Middle frontal gyrus (tissue), 1 donor: ENCODE data around the gene NAPG.
"Not testable (repeated sequence)": the region's sequence is repeated elsewhere in the genome, so short reads cannot be mapped to it uniquely, and the experiment has no call there.

Experiments used
- DNase-seq: peaks from one replicate; pipeline ENCODE4 v3.0.0-alpha.2; 2015; ENCODE audit warnings: low spot score; ENCODE audit errors: extremely low spot score

Gene NAPG

GRCh38 chr18:10544093-10544748 lies 18.4 kb downstream of the NAPG start:
- DNase-seq: no peak

GRCh38 chr18:10546557-10547300 lies 20.9 kb downstream of the NAPG start:
- no peak for DNase-seq

- DNase-seq: no peak
Measured at GRCh38 chr18:10552226-10552625, 26.4 kb downstream of the NAPG start.

GRCh38 chr18:10556251-10556650 lies 30.4 kb downstream of the NAPG start:
- DNase-seq: not testable (repeated sequence)

GRCh38 chr18:10557085-10557677 lies 31.4 kb downstream of the NAPG start:
- no peak for DNase-seq

- DNase-seq: no peak
Measured at GRCh38 chr18:10558243-10558966, 32.6 kb downstream of the NAPG start.

GRCh38 chr18:10558967-10559298 lies 33.1 kb downstream of the NAPG start:
- DNase-seq: no peak

- no peak for DNase-seq
Measured at GRCh38 chr18:10559553-10560451, 34.0 kb downstream of the NAPG start.

GRCh38 chr18:10560452-10561045 lies 34.7 kb downstream of the NAPG start:
- peak; percentile 62 for DNase-seq

GRCh38 chr18:10562773-10563160 lies 36.9 kb downstream of the NAPG start:
- DNase-seq: no peak

- DNase-seq: no peak
Measured at GRCh38 chr18:10563886-10564285, 38.1 kb downstream of the NAPG start.

- no peak for DNase-seq
Measured at GRCh38 chr18:10564975-10565773, 39.3 kb downstream of the NAPG start.

GRCh38 chr18:10565835-10566234 lies 40.0 kb downstream of the NAPG start:
- DNase-seq: peak; percentile 51

GRCh38 chr18:10566390-10566789 lies 40.6 kb downstream of the NAPG start:
- DNase-seq: no peak

GRCh38 chr18:10569941-10570340 lies 44.1 kb downstream of the NAPG start:
- not testable (repeated sequence) for DNase-seq

- DNase-seq: no peak
Measured at GRCh38 chr18:10570622-10571021, 44.8 kb downstream of the NAPG start.

GRCh38 chr18:10571537-10571936 lies 45.7 kb downstream of the NAPG start:
- DNase-seq: no peak

GRCh38 chr18:10573261-10573660 lies 47.4 kb downstream of the NAPG start:
- not testable (repeated sequence) for DNase-seq

GRCh38 chr18:10574412-10574811 lies 48.6 kb downstream of the NAPG start:
- not testable (repeated sequence) for DNase-seq
